Ovary (tissue), 3 donors: Measurements from ENCODE around the gene DCLRE1C.

ENCODE experiments used
- EP300 ChIP-seq: sonication (generic); formaldehyde crosslinking; IDR thresholded peaks from one replicate; pipeline ENCODE4 v1.6.1; 2017; ENCODE audit warnings: antibody characterized with exemption
- POLR2A ChIP-seq: fragments of 450-650 bp; IDR thresholded peaks from one replicate; pipeline ENCODE4 v1.6.1; 2017; ENCODE audit warnings: antibody characterized with exemption, mild to moderate bottlenecking, moderate library complexity
- TF ChIP-seq, protein P1 (sequence below), 3 donors: fragments of 450-650 bp in 2 of 3; fragments of 200-600 bp in 1 of 3; IDR thresholded peaks; one replicate each; pipeline versions ENCODE4 v1.5.1 to v1.8.0; 2016 to 2022; ENCODE audit warnings: antibody characterized with exemption in 3 of 3, mild to moderate bottlenecking in 1 of 3
- donor health status: DM: no; HTN: no; CAD: no.

DNA sequence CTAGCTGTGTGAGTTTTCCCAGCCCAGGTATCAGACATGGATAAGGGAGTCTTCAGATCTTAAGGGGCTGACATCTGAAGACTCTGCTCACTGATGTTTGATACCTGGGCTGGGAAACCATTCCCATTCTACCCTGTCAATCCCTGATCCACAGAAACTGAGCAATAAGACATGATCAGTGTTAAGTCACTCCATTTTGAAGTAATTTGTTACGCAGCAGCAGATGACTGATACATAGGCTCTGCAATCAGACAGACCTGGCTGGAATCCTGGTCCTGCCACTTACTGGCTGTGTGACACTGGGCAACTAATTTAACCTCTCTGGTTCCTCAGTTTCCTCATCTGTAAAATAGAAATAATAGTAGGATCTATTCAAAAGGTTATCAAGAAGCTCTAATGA, 6.6 kb downstream of the DCLRE1C start:
- TF ChIP-seq POLR2A (no peak), EP300 (no peak)
- TF ChIP-seq, protein P1, sequence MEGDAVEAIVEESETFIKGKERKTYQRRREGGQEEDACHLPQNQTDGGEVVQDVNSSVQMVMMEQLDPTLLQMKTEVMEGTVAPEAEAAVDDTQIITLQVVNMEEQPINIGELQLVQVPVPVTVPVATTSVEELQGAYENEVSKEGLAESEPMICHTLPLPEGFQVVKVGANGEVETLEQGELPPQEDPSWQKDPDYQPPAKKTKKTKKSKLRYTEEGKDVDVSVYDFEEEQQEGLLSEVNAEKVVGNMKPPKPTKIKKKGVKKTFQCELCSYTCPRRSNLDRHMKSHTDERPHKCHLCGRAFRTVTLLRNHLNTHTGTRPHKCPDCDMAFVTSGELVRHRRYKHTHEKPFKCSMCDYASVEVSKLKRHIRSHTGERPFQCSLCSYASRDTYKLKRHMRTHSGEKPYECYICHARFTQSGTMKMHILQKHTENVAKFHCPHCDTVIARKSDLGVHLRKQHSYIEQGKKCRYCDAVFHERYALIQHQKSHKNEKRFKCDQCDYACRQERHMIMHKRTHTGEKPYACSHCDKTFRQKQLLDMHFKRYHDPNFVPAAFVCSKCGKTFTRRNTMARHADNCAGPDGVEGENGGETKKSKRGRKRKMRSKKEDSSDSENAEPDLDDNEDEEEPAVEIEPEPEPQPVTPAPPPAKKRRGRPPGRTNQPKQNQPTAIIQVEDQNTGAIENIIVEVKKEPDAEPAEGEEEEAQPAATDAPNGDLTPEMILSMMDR (IDR thresholded peaks at IDR 0.05): no peak
